ENCODE results near the gene CATSPERE.
"Not testable (repeated sequence)": the region's sequence is repeated elsewhere in the genome, so short reads cannot be mapped to it uniquely, and the experiment has no call there.

GRCh38 chr1:244578205-244578604 lies 117.1 kb downstream of the CATSPERE start:
- TF ChIP-seq SUPT20H (IDR thresholded peaks at IDR 0.05; ENCODE audit: borderline replicate concordance, control insufficient read depth, low read depth, low read length); ZSCAN29 (IDR thresholded peaks at IDR 0.05); CTCF (IDR thresholded peaks at IDR 0.05 in 2 of 3, conservative IDR thresholded peaks at IDR 0.05 in 1 of 3; ENCODE audit: control insufficient read depth in 2 of 3, extremely low read depth in 1 of 3, insufficient read depth in 1 of 3, low read depth in 3 of 3, low read length in 3 of 3); EP300 (IDR thresholded peaks at IDR 0.05; ENCODE audit: borderline replicate concordance in 1 of 2, control insufficient read depth in 1 of 2, low read depth in 2 of 2, low read length in 2 of 2); CHD2 (IDR thresholded peaks at IDR 0.05; ENCODE audit: borderline replicate concordance, low read depth, low read length); EZH2 (IDR thresholded peaks at IDR 0.05; ENCODE audit: borderline replicate concordance, control insufficient read depth, low read depth, low read length); POLR2AphosphoS2 (IDR thresholded peaks at IDR 0.05; ENCODE audit: low read depth, low read length); JUNB (IDR thresholded peaks at IDR 0.05); RBBP5 (conservative IDR thresholded peaks at IDR 0.05); ETV6 (conservative IDR thresholded peaks at IDR 0.05 in 1 of 2, IDR thresholded peaks at IDR 0.05 in 1 of 2; ENCODE audit: borderline replicate concordance in 1 of 2, low read depth in 1 of 2): not testable (repeated sequence)

All from GM12878 (cell line).